Natural killer cell treated with Interleukin-12 subunit alpha and Interleukin-12 subunit beta and Interleukin-15 and Interleukin-18, amount 100 ng/mL, for 72 hours (primary cell): ENCODE results near the gene PRICKLE4. TPM values are rescaled to one million over a fixed set of nuclear protein-coding genes. Genes with fewer than 3 reads are reported as not detected.

Experiments
- ATAC-seq, 2 donors: fragments of 150-1000 bp; cut with Tn5 transposase in 1 of 2; sonication (Bioruptor Pico), chemical (Tn5 transposase) in 1 of 2; 2 replicates each; pipeline ENCODE4 v1.10.0; 2021
- DNase-seq: peaks from one replicate; pipeline ENCODE4 v3.0.0; 2022; ENCODE audit warnings: low spot score
- H3K27ac Mint-ChIP-seq, 2 donors: 1 replicate in 1 of 2; 2 replicates in 1 of 2; pipeline ENCODE4 v1.8.0; 2022; ENCODE audit warnings: mixed read lengths in 2 of 2, mild to moderate bottlenecking in 1 of 2, moderate library complexity in 1 of 2
- H3K27me3 Mint-ChIP-seq, 2 donors: 1 replicate in 1 of 2; 2 replicates in 1 of 2; pipeline ENCODE4 v1.8.0; 2022; ENCODE audit warnings: mixed read lengths in 2 of 2
- H3K36me3 Mint-ChIP-seq: one replicate; pipeline ENCODE4 v1.8.0; 2022; ENCODE audit warnings: mixed read lengths
- H3K4me1 Mint-ChIP-seq, 2 donors: 1 replicate in 1 of 2; 2 replicates in 1 of 2; pipeline ENCODE4 v1.8.0; 2022; ENCODE audit warnings: low read depth in 2 of 2, mixed read lengths in 2 of 2, mild to moderate bottlenecking in 1 of 2
- H3K4me3 Mint-ChIP-seq: one replicate; pipeline ENCODE4 v1.8.0; 2022; ENCODE audit warnings: mixed read lengths
- H3K9me3 Mint-ChIP-seq: 2 replicates; pipeline ENCODE4 v1.8.0; 2022; ENCODE audit warnings: mixed read lengths
- total RNA-seq, 2 donors: library from RNA; stranded (reverse); gene quantifications; one replicate each; pipeline ENCODE4 v1.2.3, GENCODE V29; 2022

Gene PRICKLE4, protein sequence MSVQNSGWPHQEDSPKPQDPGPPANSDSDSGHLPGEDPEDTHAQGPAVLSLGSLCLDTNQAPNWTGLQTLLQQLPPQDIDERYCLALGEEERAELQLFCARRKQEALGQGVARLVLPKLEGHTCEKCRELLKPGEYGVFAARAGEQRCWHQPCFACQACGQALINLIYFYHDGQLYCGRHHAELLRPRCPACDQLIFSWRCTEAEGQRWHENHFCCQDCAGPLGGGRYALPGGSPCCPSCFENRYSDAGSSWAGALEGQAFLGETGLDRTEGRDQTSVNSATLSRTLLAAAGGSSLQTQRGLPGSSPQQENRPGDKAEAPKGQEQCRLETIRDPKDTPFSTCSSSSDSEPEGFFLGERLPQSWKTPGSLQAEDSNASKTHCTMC
- total RNA-seq: not detected

DNA sequence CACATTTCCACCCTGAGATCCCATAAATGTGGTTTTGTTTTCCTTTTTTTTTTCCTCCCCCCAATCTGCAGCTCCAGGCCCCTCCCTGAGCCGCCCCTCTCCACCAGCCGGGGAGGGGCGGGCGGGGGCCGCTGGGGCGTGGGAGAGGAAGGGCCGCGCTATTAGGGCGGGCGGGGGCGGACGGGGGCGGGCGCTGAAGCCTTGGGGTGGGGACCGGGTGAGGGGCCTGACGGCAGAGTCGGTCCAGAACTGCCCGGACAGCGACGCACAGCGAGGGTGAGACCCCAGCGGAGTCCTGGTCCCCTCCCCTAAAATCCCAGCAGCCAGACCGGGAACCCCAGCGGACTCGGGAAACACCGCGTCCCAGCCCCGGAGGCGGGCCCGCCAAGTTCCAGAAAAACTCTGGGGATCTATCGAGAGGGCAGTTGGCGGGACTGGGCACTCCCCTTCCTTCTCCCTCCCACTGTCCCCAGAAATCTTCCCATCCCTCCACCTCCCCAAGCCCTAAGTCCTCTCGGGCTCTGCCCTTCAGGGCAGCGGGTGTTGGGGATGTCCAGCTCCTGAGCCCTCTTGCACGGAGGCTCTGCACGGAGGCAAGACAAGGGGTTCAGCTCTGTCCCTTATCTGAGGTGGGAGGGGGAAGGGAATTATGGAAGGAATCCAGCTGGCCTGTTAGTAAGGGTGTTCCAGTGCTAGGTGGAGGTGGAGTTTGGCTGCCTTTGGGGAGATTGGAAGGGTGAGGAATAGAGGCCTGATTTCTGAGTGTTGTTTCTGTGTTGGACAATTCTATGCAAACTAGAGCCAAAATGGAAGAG lies at the start of gene PRICKLE4:
Gene PRICKLE4 (plus strand): TSS at position 232 of the 815 bp plus-strand sequence. CDS start 2,692 bp downstream, outside the sequence.
- Mint-ChIP-seq H3K27ac (peak within 1 kb of the TSS in 1 of 2 donors; percentile 88), H3K4me3 (peak within 1 kb of the TSS; percentile 83), H3K9me3 (no peaks in the 10 kb centered on the region), H3K4me1 (peaks cover 7 to 14% of the 10 kb centered on the region in 2 donors), H3K27me3 (no peaks in the 10 kb centered on the region), H3K36me3 (no peaks in the 10 kb centered on the region)
- DNase-seq: no peak
- peak; percentile 0 to 29 for ATAC-seq

DNA sequence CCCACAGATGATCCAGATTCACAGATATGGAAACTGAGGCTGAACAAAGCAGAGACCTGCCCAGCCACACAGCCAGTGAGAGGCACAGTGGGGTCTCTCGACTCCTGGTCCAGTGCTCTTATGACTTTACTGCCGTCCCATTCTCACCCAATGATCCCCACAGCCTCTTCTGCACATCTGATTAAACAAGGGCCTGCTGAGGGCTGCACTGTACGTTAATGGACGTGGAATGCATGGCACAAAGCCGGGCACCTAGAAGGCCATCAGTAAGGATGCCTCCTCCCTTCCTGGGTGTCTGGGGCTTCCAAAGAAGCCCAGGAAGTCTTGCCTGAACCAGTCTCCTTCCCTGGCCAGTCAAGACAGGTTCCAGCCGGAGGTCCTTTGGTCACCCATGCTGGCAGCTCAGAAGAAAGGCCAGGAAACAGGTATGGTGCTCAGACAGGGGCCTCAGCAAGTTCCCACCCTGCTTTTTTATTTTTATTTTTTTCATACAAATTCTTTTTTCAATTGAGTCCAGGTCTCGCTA lies 49.0 kb upstream of the PRICKLE4 start:
- no peaks in the 10 kb centered on the region for H3K9me3 Mint-ChIP-seq
- no peaks in the 10 kb centered on the region for H3K36me3 Mint-ChIP-seq
- DNase-seq: no peak
- H3K27ac Mint-ChIP-seq: peak overlapping the region; percentile 78 to 95
- peaks cover 53% of the 10 kb centered on the region in 2 donors for H3K4me1 Mint-ChIP-seq
- ATAC-seq: no peak
- H3K4me3 Mint-ChIP-seq: peak overlapping the region; percentile 63
- H3K27me3 Mint-ChIP-seq: no peaks in the 10 kb centered on the region

DNA sequence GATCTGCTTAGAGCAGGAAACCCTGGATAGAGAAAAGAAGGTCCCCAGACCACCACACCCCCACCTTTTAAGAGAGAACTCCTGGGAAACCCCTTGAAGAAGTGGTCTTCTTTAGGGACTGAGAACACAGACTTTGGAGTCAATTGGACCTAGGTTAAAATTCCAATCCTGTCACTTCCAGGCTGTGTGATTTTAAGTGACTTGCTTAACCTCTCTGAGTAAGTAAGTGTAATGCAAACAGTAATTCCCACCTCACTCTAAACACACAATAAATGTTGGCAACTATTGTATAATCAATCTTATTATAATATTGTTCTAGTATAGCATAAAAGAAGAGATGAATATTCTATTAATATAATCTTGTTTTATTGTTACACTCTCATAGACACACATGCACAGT lies 48.4 kb upstream of the PRICKLE4 start:
- H3K27me3 Mint-ChIP-seq: no peaks in the 10 kb centered on the region
- H3K4me3 Mint-ChIP-seq: peak overlapping the region; percentile 77
- ATAC-seq (no peak), DNase-seq (no peak)
- peaks cover 48 to 49% of the 10 kb centered on the region in 2 donors for H3K4me1 Mint-ChIP-seq
- no peaks in the 10 kb centered on the region for H3K36me3 Mint-ChIP-seq
- peak overlapping the region; percentile 78 to 88 for H3K27ac Mint-ChIP-seq
- H3K9me3 Mint-ChIP-seq: no peaks in the 10 kb centered on the region

DNA sequence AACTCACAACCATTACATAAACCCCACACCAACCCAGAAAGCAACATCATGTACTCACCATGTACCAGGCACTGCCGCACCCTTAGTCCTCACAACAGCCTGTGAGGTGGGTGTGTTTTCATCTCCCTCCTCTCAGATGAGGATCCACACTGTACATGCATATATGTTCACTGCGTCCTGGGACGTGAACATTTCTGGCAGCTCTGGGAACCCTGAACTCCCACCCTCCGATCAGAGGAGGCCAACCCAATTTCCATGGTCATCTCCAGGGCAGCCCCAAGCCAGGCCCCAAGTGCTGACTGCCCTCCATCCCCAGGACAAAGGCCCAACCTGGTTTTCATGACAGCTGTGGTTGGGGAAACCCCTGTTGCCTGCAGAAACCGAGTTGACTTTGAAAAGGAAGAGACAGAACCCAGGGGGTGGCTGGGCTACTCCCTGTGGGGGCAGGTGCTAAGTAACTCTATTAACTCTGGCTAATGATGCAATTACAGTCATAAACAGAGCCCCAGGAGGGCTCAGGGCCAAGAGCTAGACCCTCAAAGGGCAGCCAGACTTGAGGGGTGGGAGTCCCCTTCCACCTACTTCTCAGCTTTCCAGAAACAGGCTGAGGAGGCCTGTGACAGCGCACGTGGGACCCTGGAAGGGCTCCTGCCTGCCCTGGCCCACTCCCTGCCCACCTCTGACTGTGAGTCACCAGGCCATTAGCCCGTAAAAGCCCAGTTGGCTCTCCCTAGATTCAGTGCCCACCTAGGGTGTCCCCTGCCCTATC lies 47.8 kb upstream of the PRICKLE4 start:
- Mint-ChIP-seq H3K4me3 (peak overlapping the region; percentile 77), H3K27me3 (no peaks in the 10 kb centered on the region), H3K27ac (peak overlapping the region; percentile 78 to 88)

DNA sequence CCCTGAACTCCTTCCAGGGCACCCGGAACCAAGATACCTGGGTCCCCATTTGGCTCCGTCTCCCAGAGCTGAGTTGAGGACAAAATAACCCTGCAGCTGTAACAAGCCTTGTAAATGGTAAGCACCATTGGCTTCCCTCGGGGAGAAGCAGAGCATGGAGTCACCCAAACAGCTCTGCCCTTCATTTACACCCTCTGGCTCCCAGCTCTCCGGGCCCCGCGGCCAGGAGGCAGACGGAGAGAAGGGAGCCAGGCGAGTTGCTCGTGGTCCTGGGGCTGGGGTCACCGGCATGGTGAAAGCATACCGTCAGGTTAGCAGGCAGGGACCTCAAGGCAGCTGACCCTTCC lies 47.2 kb upstream of the PRICKLE4 start:
- no peak for DNase-seq
- peaks cover 38 to 42% of the 10 kb centered on the region in 2 donors for H3K4me1 Mint-ChIP-seq

More for the DNA sequence above, 47.8 kb upstream of the PRICKLE4 start:
- ATAC-seq: peak; percentile 51 to 58
- Mint-ChIP-seq H3K36me3 (no peaks in the 10 kb centered on the region), H3K4me1 (peaks cover 42 to 45% of the 10 kb centered on the region in 2 donors), H3K9me3 (no peaks in the 10 kb centered on the region)
- peak; percentile 87 for DNase-seq

DNA sequence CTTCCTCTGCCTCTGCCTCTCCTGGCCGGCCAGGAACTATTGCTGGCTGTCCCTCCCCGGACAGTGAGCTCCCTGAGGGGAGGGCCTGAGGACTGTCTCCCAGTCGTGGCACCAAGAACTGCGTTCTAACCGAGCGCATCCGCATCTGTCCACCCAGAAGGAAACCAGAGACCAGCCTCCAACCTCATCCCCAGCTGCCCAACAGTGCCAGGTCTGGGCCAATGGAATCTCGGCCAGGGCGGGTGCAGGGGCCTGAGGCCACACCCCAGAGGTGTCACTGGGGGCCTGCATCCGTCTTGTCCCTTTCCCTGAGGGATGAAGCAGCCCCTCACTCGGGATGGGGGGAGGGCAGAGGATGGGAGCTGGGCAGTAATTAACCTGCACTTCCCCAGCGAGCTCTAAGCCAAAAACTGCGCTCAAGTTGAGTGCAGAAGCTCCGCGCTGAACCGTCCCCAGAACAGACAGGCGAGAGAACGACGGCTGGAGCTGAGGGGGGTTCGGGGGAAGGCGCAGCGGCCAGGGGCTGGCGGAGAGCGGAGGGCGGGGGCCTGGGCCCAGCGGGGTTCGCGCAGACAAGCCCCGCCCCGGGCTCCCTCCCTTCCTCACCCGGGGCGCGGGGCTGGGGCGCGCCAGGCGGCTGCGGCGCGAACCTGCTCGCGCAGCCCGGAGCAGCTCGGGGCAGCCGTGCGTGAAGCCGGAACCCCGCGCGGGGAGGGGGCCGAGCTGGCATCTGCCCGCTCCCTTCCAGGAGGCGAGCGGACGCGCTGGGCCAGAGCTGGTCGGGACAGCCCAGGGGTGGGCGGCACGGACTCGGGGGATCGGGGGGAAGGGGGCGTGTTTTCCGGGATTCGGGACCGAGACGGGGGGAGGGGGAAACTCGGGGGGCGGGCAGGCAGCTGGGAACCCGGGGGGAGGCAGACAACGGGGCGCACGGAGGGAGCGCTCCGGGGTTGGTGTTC lies 46.6 kb upstream of the PRICKLE4 start:
- Mint-ChIP-seq H3K4me3 (peak overlapping the region; percentile 77), H3K9me3 (no peaks in the 10 kb centered on the region), H3K27me3 (no peaks in the 10 kb centered on the region), H3K36me3 (no peaks in the 10 kb centered on the region), H3K4me1 (peaks cover 32 to 35% of the 10 kb centered on the region in 2 donors), H3K27ac (peak overlapping the region; percentile 78 to 88)
- ATAC-seq (peak; percentile 75 to 76), DNase-seq (peak; percentile 82)

More for the DNA sequence above, 47.2 kb upstream of the PRICKLE4 start:
- Mint-ChIP-seq H3K27ac (peak overlapping the region; percentile 78 to 88), H3K36me3 (no peaks in the 10 kb centered on the region), H3K4me3 (peak overlapping the region; percentile 77), H3K27me3 (no peaks in the 10 kb centered on the region), H3K9me3 (no peaks in the 10 kb centered on the region)
- ATAC-seq: no peak

DNA sequence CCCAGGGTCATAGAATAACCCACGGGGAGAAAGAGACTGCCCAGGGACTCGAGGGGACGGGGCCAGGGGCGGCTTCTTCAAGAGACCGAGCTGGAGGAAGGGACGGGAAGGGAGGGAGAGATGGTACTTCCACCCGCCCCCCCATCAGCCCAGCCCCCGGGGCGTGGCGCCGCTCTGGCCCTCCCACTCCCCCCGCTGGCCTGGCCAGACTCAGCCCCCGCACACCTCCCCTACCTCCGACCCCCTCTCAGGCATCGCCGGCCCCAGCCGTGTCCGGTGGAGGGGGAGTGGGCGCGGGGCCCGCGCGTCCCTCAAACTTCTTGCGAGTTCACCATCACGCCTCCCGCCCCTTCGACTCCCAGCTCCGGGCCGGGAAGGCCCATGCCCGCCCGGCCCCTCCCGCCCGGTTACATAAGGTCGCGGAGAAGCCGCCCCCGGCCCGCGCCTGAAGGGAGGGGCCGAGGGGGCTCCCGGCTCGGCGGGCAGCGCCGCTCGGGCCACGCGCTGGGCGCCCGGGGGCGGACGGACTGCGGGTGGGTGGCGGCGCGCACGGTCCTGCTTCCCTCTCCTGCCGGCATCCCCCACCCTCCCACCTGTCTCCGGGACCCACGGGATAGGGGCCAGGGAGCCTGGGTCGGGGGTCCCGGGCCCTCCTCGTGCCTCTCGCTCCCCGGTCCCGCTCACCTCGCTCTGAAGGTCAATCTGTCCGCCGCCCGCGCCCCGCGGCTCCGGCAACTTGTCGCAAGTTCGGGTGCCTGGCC lies 45.7 kb upstream of the PRICKLE4 start:
- DNase-seq (peak; percentile 85), ATAC-seq (peak; percentile 71 to 81)
- Mint-ChIP-seq H3K27ac (no peak overlapping the region), H3K27me3 (no peaks in the 10 kb centered on the region), H3K4me3 (peak overlapping the region; percentile 77), H3K4me1 (peaks cover 23 to 27% of the 10 kb centered on the region in 2 donors), H3K36me3 (no peaks in the 10 kb centered on the region), H3K9me3 (no peaks in the 10 kb centered on the region)

DNA sequence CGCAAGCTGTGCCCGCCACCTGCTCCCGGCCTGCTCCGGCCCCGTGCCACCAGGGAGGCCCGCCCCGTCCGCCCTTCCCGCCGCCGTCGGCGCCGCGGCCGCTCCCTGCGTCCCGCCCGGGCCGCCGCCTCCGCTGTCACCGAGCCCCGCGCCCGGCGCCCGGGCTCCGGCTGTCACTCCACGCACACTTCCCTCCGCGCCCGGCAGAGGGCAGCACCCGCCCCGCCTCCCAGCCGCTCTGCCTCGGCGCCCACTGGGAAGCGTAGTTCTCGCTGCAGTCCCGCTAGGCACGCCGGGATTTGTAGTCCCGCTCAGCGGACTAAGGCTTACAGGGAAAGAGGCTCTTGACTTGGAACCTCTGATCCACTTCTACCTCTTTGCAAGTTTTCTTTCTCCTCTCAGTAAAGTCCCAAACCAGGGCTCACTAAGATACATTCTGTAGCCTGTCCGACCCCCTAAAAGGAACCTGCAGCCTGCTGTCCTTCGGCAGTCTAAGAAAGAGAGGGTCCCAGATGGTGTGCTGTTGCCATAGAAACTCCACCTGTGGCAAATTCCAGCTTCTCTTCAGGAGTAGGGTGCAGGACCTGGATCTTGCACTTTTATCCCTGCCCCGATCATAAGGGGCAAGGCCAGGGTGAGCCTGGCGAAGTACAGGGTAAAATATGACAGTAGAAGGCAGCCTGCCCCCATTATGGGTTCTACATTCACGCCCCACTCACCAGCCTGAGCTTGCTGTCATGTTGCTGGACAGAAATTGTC lies 45.0 kb upstream of the PRICKLE4 start, which contains the start of gene TFEB:
Gene TFEB (minus strand): TSS at position 182 of the 759 bp plus-strand sequence. CDS start 44,395 bp downstream, outside the sequence.
- Mint-ChIP-seq H3K27me3 (no peaks in the 10 kb centered on the region), H3K4me3 (peak within 1 kb of the TSS; percentile 77), H3K36me3 (no peaks in the 10 kb centered on the region), H3K9me3 (no peaks in the 10 kb centered on the region), H3K27ac (peak within 1 kb of the TSS in 1 of 2 donors; percentile 45), H3K4me1 (peaks cover 17 to 19% of the 10 kb centered on the region in 2 donors)
- DNase-seq: peak; percentile 94
- ATAC-seq: peak; percentile 79 to 85

DNA sequence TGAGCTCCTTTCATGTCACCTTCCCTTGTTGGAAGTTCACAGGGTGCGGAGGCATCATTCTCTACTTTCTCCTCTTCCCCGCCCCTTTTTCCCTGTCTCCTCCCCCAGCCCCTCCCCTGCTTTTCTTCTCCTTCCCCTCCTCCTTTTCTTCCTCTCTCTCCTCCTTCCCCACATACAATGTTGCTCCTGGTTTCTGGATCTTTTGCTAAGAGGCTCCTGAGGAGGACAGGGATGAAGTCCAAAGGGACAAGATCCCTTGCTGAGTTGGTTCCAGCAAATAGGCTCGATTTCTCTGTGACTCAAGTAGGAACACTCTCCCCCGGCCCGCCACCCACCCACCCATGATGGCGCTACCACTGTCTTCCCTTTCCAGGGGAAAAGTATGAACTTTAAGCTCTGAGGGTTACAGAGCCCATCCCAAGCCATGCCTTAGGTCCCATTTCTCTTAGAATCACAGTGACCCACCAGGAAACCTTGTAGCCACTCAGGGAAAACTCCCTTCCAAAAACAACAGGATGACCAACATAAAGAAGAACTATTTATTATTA lies 44.3 kb upstream of the PRICKLE4 start:
- no peak overlapping the region for H3K27ac Mint-ChIP-seq
- ATAC-seq: no peak
- peaks cover 13 to 14% of the 10 kb centered on the region in 2 donors for H3K4me1 Mint-ChIP-seq
- H3K4me3 Mint-ChIP-seq: peak overlapping the region; percentile 77
- DNase-seq: no peak
- no peaks in the 10 kb centered on the region for H3K9me3 Mint-ChIP-seq
- H3K27me3 Mint-ChIP-seq: no peaks in the 10 kb centered on the region
- no peaks in the 10 kb centered on the region for H3K36me3 Mint-ChIP-seq

DNA sequence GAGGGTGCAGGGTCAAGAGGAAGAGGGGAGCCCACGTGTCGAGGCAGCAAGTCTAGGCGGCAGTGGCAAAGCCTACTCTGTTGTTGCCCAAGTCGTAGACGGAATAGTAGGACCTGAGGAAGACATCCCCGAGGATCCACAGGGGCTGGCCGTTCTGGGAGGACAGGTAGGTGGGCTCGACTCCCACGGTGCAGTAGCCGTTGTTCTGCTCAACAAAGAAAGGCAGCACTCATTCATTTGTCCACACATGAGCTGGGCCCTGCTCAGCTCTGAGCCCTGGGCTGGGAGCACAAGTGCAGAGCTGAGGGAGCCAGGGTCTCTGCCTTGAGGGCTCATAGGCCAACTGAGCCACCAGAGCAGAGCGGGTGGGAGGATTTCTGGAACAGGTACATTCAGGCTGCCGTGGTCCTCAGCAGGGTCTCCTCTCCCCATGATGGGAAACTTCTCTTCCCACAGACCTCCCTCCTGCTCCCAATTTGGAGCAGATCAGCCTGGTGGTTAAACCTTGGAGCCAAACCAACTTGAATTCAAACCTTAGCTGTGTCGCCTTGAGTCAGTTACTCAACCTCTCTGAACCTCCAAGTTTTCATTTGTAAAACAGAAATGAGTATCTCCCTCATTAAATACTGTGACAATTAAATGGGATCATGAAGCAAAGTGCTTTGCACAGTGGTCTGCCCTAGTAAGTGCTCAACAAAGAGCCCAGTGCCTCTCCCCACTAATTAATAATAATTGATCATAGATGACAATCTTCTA lies 43.6 kb upstream of the PRICKLE4 start:
- no peak for ATAC-seq
- no peak overlapping the region for H3K27ac Mint-ChIP-seq
- DNase-seq: no peak
- H3K36me3 Mint-ChIP-seq: no peaks in the 10 kb centered on the region
- H3K27me3 Mint-ChIP-seq: no peaks in the 10 kb centered on the region
- no peaks in the 10 kb centered on the region for H3K9me3 Mint-ChIP-seq
- no peak overlapping the region for H3K4me3 Mint-ChIP-seq
- H3K4me1 Mint-ChIP-seq: peaks cover 7 to 10% of the 10 kb centered on the region in 2 donors
